K562 (cell line): ENCODE measurements around the gene NXPH4. TPM values are rescaled to one million over a fixed set of nuclear protein-coding genes. Genes with fewer than 3 reads are reported as not detected.

Source experiments
- ATAC-seq: fragments of 200-7000 bp; cut with Tn5 transposase; 3 replicates; pipeline ENCODE4 v1.9.1; 2020; ENCODE audit warnings: moderate library complexity
- BruUV-seq: library from RNA; stranded (reverse); fragments of 400-500 nt; replicated peaks from 2 replicates; lab custom pipeline; 2021; lab: Mats Ljungman, UMichigan
- CTCF ChIA-PET: fragments of 300-600 bp; formaldehyde crosslinking; extraction: SDS; loops from one replicate; lab custom pipeline; 2021; ENCODE audit warnings: low intra/inter-chr PET ratio; lab: Yijun Ruan, JAX
- POLR2A ChIA-PET: fragments of 300-600, 350-650 bp; sonication (Branson Sonifier 250); formaldehyde crosslinking; extraction: SDS; loops from one replicate; lab custom pipeline; 2021; ENCODE audit warnings: antibody characterized with exemption, inconsistent platforms; lab: Yijun Ruan, JAX
- DNase-seq, 4 experiments: peaks; one replicate each; pipeline versions ENCODE4 v3.0.0 to v3.0.0-alpha.2; 2011 to 2018; ENCODE audit warnings: low spot score in 3 of 4, mixed read lengths in 3 of 4; ENCODE audit errors: extremely low read depth in 1 of 4
- FAIRE-seq: peaks from 2 replicates; lab custom pipeline; 2011; peaks lifted over from hg19 to GRCh38; lab: Jason Lieb, UNC
- H2AFZ ChIP-seq: 2 replicates; pipeline ENCODE4 v1.6.0; 2011; ENCODE audit warnings: low read depth, low read length, control low read depth, inconsistent platforms
- H3K27ac ChIP-seq: fragments of 200-600 bp; 3 replicates; pipeline ENCODE4 v1.8.0; 2011; ENCODE audit warnings: low read depth, mild to moderate bottlenecking, control low read depth, inconsistent platforms, low read length, moderate library complexity, mixed read lengths; ENCODE audit errors: extremely low read depth
- H3K27me3 ChIP-seq, 2 experiments: fragments of 300-600 bp in 1 of 2; 2 replicates in 1 of 2; 3 replicates in 1 of 2; pipeline versions ENCODE4 v1.6.0 to v1.8.0; 2011; ENCODE audit warnings: inconsistent platforms in 2 of 2, low read length in 2 of 2, mild to moderate bottlenecking in 1 of 2, mixed read lengths in 1 of 2, moderate library complexity in 1 of 2; ENCODE audit not compliant: control insufficient read depth in 2 of 2, insufficient read depth in 2 of 2
- H3K36me3 ChIP-seq: fragments of 300-600 bp; 3 replicates; pipeline ENCODE4 v1.8.0; 2011; ENCODE audit warnings: mild to moderate bottlenecking, low read length, inconsistent platforms; ENCODE audit not compliant: control insufficient read depth, insufficient read depth
- H3K4me1 ChIP-seq, 2 experiments: fragments of 200-600 bp in 1 of 2; replicated peaks in 1 of 2; 2 replicates in 1 of 2; 3 replicates in 1 of 2; pipeline versions ENCODE4 v1.5.1 to v1.8.0; 2011; ENCODE audit warnings: inconsistent platforms in 2 of 2, low read length in 2 of 2, mild to moderate bottlenecking in 1 of 2, mixed read lengths in 1 of 2, moderate library complexity in 1 of 2; ENCODE audit not compliant: control insufficient read depth in 2 of 2, insufficient read depth in 2 of 2
- H3K4me2 ChIP-seq: 2 replicates; pipeline ENCODE4 v1.6.1; 2011; ENCODE audit warnings: low read length, control low read depth, inconsistent platforms, mixed read lengths; ENCODE audit not compliant: insufficient read depth
- H3K4me3 ChIP-seq: fragments of 200-600 bp; sonication (generic), shearing (Covaris generic); 2 replicates; pipeline ENCODE4 v1.5.1; 2016; ENCODE audit warnings: control low read depth, inconsistent platforms
- H3K79me2 ChIP-seq: fragments of 200-600 bp; 3 replicates; pipeline ENCODE4 v1.8.0; 2011; ENCODE audit warnings: low read length, inconsistent platforms; ENCODE audit not compliant: control insufficient read depth, insufficient read depth
- H3K9ac ChIP-seq, 2 experiments: 2 replicates each; pipeline versions ENCODE4 v1.6.0 to v1.6.1; 2011; ENCODE audit warnings: low read depth in 2 of 2, low read length in 2 of 2, control low read depth in 1 of 2, inconsistent platforms in 1 of 2, mild to moderate bottlenecking in 1 of 2, mixed read lengths in 1 of 2; ENCODE audit not compliant: insufficient read depth in 1 of 2
- H3K9me1 ChIP-seq: one replicate; pipeline ENCODE4 v1.6.0; 2011; ENCODE audit warnings: inconsistent platforms, mild to moderate bottlenecking, low read length, moderate library complexity; ENCODE audit not compliant: control insufficient read depth, insufficient read depth
- H3K9me3 ChIP-seq: replicated peaks from 2 replicates; pipeline ENCODE4 v1.5.1; 2011; ENCODE audit warnings: low read depth, low read length, inconsistent platforms; ENCODE audit not compliant: control insufficient read depth, insufficient read depth
- H4K20me1 ChIP-seq: replicated peaks from 2 replicates; pipeline ENCODE4 v1.6.1; 2011; ENCODE audit warnings: low read length, inconsistent platforms, mixed read lengths; ENCODE audit not compliant: control insufficient read depth, insufficient read depth
- CAMTA2 ChIP-seq: fragments of 250-450 bp; sonication (Bioruptor Pico); conservative IDR thresholded peaks from 2 replicates; pipeline ENCODE4 v1.5.1; 2022
- POLR2G ChIP-seq: fragments of 200-400 bp; formaldehyde crosslinking; IDR thresholded peaks from 2 replicates; pipeline ENCODE4 v1.6.1; 2017; ENCODE audit warnings: low read depth, mild to moderate bottlenecking, antibody characterized with exemption, low read length, moderate library complexity
- POLR3G ChIP-seq: IDR thresholded peaks from 2 replicates; pipeline ENCODE4 v1.6.1; 2011; ENCODE audit not compliant: insufficient read length, insufficient replicate concordance; ENCODE audit errors: extremely low read depth
- RFX5 ChIP-seq: IDR thresholded peaks from 2 replicates; pipeline ENCODE4 v1.6.1; 2011; ENCODE audit warnings: low read depth, mild to moderate bottlenecking, improper control_type of control experiment, low read length
- ZBTB1 ChIP-seq: sonication (generic); formaldehyde crosslinking; IDR thresholded peaks from 2 replicates; pipeline ENCODE4 v1.8.1; 2023; ENCODE audit warnings: missing genetic modification reagents, low read depth, mild to moderate bottlenecking, borderline replicate concordance
- WGBS: fragments of 100-300 bp; shearing (Covaris generic); methylation state at CpG from one replicate; pipeline ENCODE4 v1.1.6; 2016; ENCODE audit warnings: low coverage, mixed read lengths; ENCODE audit not compliant: insufficient coverage; ENCODE audit errors: missing lambda C conversion rate; 5-methylcytosine and 5-hydroxymethylcytosine counted together
- in situ Hi-C: fragments of 300-500 bp; cut with MboI; formaldehyde crosslinking; loops from 4 replicates; pipeline ENCODE4 v1.15.0; 2018; ENCODE audit warnings: inconsistent platforms, mixed read lengths
- intact Hi-C: fragments of 100-400 bp; cut with micrococcal nuclease; formaldehyde crosslinking; loops from 2 replicates; pipeline ENCODE4 v1.14.2; 2022
- polyA plus RNA-seq, 8 experiments: library from polyadenylated mRNA; depleted of rRNA in 4 of 8; stranded (reverse) in 5 of 8; unstranded in 3 of 8; fragments of >200 nt; fragmentation: Nextera tagmentation in 2 of 8; fragmentation: Illumina TruSeq in 1 of 8; extraction: Ambion mirVana in 2 of 8; extraction: Trizol in 1 of 8; gene quantifications; 2 replicates each; pipeline versions ENCODE4 v1.2.1 to v1.2.3, GENCODE V29; 2011 to 2014; ENCODE audit warnings: inconsistent platforms in 1 of 8, missing spikeins in 1 of 8
- total RNA-seq, 7 experiments: library from RNA; depleted of rRNA in 6 of 7; stranded (reverse); fragments of >200 nt in 6 of 7; fragmentation: Illumina TruSeq in 2 of 7; extraction: Trizol in 2 of 7; gene quantifications; 2 replicates each; pipeline versions ENCODE4 v1.2.1 to v1.2.3, GENCODE V29; 2011 to 2021; ENCODE audit warnings: low replicate concordance in 1 of 7
- TF ChIP-seq, protein P1 (sequence below): sonication (generic); formaldehyde crosslinking; IDR thresholded peaks from 2 replicates; pipeline ENCODE4 v1.8.0; 2023; ENCODE audit warnings: mild to moderate bottlenecking, missing genetic modification reagents
- TF ChIP-seq, protein P2 (sequence below), 2 experiments: fragments of 450-650 bp; formaldehyde crosslinking in 1 of 2; IDR thresholded peaks; 2 replicates each; pipeline versions ENCODE4 v1.4.0 to v1.6.1; 2014 to 2020; ENCODE audit warnings: mild to moderate bottlenecking in 2 of 2, borderline replicate concordance in 1 of 2, low read depth in 1 of 2

Gene NXPH4
- total and polyA plus RNA-seq, 9 of the 15 experiments (the other 6 are each of a cell fraction or from before 2014, with no cell fraction given) = 0.49 to 2.7 (median 1.1) TPM; not detected in 4

DNA sequence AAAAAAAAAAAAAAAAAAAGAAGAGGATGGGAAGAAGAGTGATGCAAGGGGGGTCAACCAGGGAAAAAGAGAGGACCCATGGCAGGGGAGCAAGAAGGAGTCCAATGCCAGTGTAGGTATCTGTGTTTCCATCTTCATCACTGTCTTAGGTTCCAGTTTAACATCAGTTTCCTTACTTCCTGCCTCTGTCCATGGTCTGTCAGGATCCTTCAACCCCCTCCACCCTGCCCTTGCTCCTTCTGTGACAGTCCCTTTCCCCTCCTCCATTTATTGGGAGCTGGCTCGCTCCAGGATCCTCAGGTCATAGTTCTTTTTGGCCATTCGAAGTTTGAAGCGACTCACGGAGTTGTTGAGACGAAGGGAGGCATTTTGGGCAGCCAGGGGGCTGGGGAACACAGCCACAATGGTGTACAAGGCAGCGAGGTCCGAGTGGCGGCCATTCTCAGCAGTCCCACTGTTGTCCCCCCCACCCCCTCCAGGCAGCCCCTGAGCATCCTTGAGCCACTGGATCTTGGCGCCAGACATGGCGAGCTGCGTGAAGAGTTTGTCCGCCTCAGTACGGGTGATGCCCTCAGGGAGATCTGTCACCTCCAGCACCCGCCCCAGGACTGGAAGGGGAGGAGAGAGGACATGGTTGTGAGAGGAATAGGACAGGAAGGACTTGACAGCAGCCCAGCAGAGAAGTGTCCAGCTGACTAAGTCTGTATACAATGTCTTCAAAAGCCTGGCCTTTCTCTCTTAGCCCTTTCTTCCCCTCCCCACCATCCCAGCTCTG, 38.1 kb downstream of the NXPH4 start:
- FAIRE-seq (no peak), DNase-seq (no peak), ATAC-seq (no peak)
- 63% methylated on average over 14 of the region's 14 CpGs for WGBS
- no peaks in the 10 kb centered on the region for H3K79me2 ChIP-seq
- no peak overlapping the region for H2AFZ ChIP-seq
- no peak overlapping the region for H3K27ac ChIP-seq
- ChIA-PET CTCF (no interaction called here), POLR2A (interaction anchor here (1.4 kb wide), 1 partner anchor 11 kb away, joined by 5 read pairs; no protein-coding TSS in a partner anchor)
- peaks cover 2 to 3% of the 10 kb centered on the region in 2 experiments; a peak in 4 of 5 replicates for H3K4me1 ChIP-seq
- in situ Hi-C loops = no loop called here
- H3K4me2 ChIP-seq = no peak overlapping the region
- H3K36me3 ChIP-seq = peaks cover 24% of the 10 kb centered on the region; the same call in 2 of the 3 replicates
- intact Hi-C loops = no loop called here
- no peaks in the 10 kb centered on the region for H3K9me1 ChIP-seq
- no peaks in the 10 kb centered on the region for H3K27me3 ChIP-seq
- H3K9ac ChIP-seq = peak overlapping the region in 1 of 2 experiments; percentile 40; a peak in 1 of 4 replicates
- no peak overlapping the region for H3K4me3 ChIP-seq
- no peaks in the 10 kb centered on the region for H3K9me3 ChIP-seq
- TSS peak; percentile 33 for BruUV-seq
- H4K20me1 ChIP-seq = no peaks in the 10 kb centered on the region
- TF ChIP-seq POLR3G = no peak
- TF ChIP-seq RFX5 = no peak
- TF ChIP-seq ZBTB1 = no peak
- TF ChIP-seq CAMTA2 (CRISPR knock-in tag) = no peak
- TF ChIP-seq, protein P1, sequence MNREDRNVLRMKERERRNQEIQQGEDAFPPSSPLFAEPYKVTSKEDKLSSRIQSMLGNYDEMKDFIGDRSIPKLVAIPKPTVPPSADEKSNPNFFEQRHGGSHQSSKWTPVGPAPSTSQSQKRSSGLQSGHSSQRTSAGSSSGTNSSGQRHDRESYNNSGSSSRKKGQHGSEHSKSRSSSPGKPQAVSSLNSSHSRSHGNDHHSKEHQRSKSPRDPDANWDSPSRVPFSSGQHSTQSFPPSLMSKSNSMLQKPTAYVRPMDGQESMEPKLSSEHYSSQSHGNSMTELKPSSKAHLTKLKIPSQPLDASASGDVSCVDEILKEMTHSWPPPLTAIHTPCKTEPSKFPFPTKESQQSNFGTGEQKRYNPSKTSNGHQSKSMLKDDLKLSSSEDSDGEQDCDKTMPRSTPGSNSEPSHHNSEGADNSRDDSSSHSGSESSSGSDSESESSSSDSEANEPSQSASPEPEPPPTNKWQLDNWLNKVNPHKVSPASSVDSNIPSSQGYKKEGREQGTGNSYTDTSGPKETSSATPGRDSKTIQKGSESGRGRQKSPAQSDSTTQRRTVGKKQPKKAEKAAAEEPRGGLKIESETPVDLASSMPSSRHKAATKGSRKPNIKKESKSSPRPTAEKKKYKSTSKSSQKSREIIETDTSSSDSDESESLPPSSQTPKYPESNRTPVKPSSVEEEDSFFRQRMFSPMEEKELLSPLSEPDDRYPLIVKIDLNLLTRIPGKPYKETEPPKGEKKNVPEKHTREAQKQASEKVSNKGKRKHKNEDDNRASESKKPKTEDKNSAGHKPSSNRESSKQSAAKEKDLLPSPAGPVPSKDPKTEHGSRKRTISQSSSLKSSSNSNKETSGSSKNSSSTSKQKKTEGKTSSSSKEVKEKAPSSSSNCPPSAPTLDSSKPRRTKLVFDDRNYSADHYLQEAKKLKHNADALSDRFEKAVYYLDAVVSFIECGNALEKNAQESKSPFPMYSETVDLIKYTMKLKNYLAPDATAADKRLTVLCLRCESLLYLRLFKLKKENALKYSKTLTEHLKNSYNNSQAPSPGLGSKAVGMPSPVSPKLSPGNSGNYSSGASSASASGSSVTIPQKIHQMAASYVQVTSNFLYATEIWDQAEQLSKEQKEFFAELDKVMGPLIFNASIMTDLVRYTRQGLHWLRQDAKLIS (CRISPR knock-in tag) = no peak
- TF ChIP-seq, protein P2, sequence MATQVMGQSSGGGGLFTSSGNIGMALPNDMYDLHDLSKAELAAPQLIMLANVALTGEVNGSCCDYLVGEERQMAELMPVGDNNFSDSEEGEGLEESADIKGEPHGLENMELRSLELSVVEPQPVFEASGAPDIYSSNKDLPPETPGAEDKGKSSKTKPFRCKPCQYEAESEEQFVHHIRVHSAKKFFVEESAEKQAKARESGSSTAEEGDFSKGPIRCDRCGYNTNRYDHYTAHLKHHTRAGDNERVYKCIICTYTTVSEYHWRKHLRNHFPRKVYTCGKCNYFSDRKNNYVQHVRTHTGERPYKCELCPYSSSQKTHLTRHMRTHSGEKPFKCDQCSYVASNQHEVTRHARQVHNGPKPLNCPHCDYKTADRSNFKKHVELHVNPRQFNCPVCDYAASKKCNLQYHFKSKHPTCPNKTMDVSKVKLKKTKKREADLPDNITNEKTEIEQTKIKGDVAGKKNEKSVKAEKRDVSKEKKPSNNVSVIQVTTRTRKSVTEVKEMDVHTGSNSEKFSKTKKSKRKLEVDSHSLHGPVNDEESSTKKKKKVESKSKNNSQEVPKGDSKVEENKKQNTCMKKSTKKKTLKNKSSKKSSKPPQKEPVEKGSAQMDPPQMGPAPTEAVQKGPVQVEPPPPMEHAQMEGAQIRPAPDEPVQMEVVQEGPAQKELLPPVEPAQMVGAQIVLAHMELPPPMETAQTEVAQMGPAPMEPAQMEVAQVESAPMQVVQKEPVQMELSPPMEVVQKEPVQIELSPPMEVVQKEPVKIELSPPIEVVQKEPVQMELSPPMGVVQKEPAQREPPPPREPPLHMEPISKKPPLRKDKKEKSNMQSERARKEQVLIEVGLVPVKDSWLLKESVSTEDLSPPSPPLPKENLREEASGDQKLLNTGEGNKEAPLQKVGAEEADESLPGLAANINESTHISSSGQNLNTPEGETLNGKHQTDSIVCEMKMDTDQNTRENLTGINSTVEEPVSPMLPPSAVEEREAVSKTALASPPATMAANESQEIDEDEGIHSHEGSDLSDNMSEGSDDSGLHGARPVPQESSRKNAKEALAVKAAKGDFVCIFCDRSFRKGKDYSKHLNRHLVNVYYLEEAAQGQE (IDR thresholded peaks at IDR 0.05; ENCODE audit: borderline replicate concordance) = peak; percentile 65
- TF ChIP-seq, protein P2 (CRISPR knock-in tag; IDR thresholded peaks at IDR 0.05; ENCODE audit: low read depth) = no peak
- peak; percentile 32; the same call in 1 of the 2 replicates for TF ChIP-seq POLR2G
